HL-60/S4 treated with retinoic acid at 250 ng/mL for 4 days and 3 days (cell line): ENCODE measurements around the gene FOXN1.

Source experiments
- in situ Hi-C: fragments of 300-500 bp; cut with MboI; formaldehyde crosslinking; loops from 2 replicates; pipeline ENCODE4 v1.7.0; 2022; ENCODE audit warnings: low sequenced_read_pairs

Gene FOXN1

DNA sequence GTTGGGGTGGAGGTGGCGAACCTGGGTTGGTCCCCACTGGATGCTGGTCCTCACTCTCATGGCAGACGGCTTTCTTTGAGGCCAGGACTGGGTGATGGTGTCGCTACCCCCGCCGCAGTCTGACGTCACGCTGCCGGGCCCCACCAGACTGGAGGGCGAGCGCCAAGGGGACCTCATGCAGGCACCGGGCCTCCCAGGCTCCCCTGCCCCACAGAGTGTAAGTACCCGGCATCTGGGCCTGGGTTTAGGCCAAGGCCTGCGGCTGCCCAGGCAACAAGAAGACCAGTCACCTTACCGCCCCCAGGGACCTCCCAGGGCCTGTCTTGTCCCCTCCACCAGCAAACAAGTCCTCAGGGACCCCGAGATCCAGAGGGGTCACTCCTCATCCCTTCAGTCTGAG lies 17.7 kb downstream of the FOXN1 start:
- in situ Hi-C loops, result no loop called here

DNA sequence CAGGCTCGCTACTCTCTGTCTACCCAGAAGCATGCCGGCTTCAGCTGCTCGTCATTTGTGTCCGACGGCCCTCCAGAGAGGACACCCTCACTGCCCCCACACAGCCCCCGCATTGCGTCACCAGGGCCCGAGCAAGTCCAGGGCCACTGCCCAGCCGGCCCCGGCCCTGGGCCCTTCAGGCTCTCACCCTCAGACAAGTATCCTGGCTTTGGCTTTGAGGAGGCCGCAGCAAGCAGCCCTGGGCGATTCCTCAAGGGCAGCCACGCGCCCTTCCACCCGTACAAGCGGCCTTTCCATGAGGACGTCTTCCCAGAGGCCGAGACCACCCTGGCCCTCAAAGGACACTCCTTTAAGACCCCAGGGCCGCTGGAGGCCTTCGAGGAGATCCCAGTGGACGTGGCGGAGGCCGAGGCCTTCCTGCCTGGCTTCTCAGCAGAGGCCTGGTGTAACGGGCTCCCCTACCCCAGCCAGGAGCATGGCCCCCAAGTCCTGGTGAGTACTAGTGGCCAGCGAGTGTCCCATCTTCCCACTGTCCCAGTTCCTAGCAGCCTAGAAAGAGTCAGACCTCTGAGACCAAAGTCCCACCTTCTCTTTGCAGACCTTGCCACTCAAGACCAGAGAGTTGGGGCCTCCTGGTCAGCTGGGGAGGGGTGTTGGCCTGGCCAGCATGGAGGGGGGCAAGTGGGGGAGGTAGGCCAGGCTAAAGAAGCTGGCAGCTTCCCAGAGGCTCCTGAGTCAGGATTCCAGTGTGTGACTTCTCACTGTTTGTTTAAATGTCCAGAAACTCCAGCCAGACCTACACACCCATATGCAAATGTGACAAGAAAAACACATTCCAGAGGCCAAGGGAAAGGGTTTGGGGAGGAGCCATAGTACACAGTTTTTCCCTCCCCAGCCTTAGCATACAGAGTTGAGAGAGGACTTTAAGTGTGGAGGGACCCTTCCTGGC lies 18.6 kb downstream of the FOXN1 start:
- in situ Hi-C loops, result no loop called here

DNA sequence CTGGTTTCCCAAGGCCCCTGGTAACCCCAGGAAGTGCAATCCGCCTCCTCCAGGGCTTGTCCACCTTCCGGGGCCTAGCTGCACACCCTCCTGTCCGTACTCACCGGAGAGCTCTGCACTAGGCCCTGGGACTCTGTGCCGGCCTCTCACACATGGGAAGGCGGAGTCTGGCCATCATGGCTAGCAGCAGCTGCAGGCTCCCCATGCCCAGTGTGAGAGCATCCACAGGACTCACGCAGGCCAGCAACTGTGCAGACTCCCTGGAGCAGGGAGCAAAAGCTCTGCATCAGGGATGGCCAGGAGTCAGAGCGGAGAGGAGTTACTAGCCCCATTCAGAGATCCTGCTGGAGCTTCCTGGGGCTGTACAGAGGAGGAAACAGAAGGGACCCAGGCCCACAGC lies 20.2 kb downstream of the FOXN1 start:
- in situ Hi-C loops, result no loop called here

DNA sequence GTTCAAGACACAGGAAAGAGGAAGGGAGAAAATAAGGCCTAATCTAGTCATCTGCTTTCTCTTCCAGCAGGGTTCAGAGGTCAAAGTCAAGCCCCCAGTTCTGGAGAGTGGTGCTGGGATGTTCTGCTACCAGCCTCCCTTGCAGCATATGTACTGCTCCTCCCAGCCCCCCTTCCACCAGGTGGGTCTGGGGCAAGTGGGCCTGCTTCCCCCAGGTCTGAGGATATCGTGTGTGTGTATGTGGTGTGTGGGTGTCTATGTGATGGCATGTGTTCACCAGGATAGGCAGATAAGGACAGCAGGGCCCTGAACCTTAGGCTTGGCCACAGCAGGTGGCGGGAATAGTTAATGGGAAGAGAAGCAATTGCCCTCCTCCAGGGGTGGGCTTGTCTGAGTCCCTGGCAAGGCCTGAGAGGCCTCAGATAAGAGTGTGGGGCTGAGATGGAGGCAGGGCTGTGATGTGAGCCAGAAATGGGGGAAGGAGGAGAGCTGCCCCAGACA lies 21.1 kb downstream of the FOXN1 start:
- in situ Hi-C loops, result no loop called here

DNA sequence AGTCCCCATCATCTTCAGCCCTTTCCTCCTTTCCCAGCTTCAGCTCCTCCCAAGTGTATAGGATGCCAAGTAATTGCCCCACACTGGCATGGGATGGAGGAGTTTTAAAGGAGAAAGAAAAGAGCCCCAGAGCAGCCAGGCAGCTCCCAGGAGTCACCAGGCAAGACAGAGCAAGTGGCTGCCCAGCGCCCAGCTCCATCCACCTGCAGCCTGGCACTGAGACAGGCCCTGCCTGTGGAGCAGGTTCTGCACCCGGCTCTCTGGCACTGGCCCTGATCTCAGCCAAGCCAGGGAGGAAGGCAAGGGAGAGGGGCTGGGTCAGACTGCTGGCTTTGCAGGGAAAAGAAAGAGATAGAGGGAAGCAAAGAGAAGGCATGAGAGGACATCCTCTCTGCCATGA lies 21.7 kb downstream of the FOXN1 start:
- in situ Hi-C loops, result no loop called here

DNA sequence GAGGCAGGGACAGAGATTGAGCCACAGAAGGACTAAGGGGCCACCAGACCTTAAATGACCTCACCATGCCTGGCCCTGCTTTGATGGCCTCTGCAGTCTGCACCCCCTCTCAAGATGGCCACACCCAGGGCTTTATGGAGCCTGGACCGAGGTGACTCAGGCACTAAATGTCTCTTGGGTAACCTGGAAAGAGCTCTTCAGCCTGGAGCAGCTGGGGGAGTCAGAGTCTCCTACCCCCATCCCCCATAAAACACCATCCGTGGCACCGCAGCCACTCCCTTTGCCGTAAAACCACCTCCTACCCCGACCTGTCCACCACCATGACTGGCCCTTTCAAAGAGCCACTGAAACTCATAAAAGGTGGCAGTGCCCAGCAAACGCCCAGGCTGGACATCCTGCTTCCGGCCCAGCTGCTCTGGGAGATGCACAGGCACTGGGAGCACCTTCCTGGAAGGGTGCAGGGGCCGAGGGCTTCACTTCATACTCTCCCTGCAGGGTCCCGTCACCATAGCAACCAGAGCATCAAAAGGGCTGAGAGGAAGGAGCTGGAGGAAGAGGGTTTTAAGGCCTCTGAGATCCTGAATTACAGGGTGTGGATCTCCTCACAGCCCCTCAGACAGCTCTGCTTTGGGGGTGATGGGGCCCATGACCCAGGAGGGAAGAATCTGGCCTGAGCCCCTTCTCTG lies 22.3 kb downstream of the FOXN1 start:
- in situ Hi-C loops, result no loop called here

DNA sequence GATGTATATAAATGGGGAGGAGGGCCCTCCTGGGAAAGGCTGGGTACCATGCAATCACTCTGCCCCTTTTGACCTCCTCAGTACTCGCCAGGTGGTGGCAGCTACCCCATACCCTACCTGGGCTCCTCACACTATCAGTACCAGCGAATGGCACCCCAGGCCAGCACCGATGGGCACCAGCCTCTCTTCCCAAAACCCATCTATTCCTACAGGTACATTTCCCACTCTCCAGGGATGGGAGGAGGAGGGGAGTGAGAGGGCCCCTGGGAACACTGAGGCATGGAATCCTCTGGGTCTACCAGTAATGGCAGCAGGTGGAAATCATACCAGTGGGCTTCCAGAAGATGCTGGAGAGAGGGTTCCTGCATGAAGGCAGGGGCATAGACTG lies 22.9 kb downstream of the FOXN1 start:
- in situ Hi-C loops, result no loop called here

DNA sequence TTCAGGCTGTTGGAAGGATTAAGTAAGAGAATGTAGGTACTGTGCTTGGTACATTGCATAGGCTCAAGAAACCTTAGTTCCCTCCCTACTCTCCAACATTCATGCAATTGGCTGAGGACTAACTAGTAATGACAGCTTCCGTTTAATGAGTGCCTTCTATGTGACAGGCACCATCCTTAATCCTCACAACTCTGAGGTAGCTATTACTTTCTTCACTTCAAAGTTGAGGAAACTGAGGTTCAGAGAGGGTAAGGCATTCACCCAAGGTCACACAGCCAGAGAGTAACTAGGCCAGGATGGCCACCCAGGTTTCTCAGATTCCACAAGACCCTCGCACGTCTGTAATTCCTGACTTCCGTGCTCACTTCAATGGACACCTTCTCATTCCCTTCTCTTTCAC lies 24.1 kb downstream of the FOXN1 start:
- in situ Hi-C loops, result loop anchor here (10.0 kb wide), 1 partner anchor 45 kb away; no protein-coding TSS in a partner anchor

DNA sequence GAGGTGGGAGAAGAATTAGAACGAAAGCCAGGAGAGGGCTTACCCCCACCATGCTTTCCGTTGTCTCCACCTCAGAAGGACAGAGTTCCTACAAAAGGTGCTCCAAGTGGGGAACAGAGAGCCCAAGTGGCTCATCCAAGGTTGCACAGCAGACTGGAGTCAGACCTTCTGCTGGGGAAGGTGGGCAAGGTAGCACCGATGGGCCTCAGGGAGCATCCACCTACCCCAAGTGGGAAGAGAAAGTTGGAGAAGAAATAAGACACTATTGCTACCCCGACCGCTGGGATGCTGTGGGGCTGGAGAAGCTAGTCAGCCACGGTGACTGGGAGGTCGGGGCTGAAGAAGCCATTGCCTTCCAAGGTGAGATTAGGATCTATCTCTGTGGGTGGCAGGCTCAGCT lies 24.8 kb downstream of the FOXN1 start:
- in situ Hi-C loops, result loop anchor here (10.0 kb wide), 1 partner anchor 46 kb away; no protein-coding TSS in a partner anchor

DNA sequence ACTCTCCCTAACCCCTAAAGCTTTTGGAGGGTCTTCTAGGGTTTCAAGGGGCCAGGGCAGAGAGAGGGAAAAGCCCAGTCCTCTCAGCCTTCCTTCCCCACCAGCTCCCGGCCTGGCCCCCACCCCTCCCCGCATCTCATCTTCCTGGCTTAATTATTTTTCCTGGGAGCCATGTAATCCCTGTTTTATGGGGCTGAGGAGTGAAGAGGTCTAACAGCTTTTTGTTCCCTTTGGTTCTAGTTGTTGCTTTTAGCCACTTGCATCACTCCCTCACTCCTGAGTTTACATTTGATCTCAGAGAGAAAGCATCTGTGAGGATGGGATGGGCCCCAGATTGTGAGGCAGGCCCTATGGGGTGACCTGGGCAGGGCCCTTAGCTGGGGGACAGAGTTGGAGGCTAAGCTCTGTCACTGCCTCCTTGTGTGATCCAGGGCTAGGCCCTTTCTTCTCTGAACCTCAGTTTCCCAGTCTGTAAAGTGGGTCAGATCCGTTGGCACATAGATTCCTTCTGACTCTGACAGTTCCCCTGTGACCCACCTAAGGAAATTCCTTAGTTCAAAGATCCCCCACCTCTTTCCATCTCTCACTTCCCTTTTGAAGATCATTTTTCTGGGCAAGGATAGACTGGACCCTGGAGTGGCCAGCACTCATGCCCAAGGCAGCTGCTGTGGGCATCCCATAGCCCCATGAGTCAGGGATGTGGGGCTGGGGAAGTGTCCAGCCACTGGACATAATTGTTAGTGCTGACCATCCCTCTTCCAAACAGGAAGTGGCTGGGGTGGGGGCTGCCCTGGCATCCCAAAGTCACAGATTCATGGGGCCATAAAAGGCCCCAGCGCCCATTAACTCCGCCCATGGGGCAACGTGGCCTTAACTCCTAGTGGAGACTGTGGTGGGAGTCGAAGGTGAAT lies 26.2 kb downstream of the FOXN1 start:
- in situ Hi-C loops, result loop anchor here (10.0 kb wide), 1 partner anchor 48 kb away; no protein-coding TSS in a partner anchor

DNA sequence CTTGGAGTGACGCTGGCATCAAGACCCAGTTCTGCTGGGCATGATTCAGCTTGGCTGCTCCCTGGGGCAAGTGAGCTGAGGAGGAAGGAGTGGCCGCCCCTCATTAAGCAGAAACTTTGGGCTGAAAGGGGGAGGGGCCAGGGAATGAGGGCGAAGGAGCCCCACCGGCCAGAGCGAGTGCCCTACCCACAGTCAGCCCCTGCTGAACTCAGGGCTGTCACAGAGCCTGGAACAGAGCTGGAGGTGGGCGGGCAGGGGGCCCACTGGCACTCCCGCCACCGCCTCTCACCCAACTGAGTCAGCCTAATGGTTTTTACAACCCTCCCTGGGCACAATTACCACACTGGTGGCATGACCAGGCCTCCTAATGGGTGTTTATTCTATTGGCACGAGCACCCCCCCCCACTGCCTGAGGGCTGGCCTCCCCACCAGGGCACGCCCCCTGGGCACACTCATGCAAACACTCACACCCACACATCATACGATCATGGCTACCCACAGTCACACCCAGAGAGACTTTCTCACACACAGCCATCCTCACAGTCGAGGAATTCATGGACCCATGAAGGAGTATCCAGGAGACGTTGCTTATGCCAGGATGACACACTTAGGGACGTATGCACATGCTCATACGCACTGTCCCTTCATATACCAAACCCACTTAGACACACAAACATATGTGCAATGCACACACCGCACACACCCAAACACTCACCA lies 27.1 kb downstream of the FOXN1 start:
- in situ Hi-C loops, result loop anchor here (10.0 kb wide), 1 partner anchor 48 kb away; no protein-coding TSS in a partner anchor

DNA sequence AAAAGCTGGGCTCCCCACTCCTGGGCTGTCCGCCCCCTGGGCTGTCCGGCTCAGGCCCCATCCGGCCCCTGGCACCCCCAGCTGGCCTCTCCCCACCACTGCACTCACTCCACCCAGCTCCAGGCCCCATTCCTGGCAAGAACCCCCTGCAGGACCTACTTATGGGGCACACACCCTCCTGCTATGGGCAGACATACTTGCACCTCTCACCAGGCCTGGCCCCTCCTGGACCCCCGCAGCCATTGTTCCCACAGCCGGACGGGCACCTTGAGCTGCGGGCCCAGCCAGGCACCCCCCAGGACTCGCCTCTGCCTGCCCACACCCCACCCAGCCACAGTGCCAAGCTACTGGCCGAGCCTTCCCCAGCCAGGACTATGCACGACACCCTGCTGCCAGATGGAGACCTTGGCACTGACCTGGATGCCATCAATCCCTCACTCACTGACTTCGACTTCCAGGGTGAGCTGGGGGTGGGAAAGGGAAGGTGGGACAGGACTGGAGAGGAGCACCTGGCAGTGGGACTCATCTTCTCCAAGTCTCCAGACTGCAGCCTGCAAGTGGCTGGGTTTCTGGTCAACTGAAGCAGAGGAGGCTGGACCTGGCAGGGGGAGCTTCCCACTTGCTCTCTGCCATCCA lies 28.7 kb downstream of the FOXN1 start:
- in situ Hi-C loops, result loop anchor here (10.0 kb wide), 1 partner anchor 50 kb away; no protein-coding TSS in a partner anchor

DNA sequence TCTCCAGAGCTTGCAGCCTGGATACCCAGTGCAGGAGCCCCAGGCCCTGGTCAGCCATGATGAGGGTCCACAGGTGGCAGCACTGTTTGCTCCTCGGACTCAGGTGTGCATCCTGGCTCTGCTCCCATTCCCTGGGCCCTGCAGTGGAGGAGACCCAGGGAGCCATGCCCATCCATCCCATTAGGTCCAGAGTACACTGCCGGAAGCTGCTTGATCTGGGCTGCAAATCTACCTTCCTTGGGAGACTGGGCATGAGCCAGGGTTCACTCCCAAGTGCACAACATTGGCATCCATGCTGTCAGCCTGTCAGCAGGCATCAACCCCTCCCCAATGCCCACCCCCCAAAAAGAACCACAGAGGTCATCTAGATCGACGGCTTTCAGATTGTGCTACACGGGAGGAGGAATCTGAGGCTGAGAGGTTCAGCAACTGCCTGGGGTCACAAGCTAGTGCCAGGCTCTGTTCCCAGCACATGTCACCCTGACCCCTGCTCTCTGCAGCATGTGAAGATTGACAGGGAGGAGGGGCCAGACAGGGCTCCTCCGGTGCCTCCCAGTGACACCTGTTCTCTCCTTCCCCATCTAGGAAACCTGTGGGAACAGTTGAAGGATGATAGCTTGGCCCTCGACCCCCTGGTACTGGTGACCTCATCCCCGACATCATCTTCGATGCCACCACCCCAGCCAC lies 30.5 kb downstream of the FOXN1 start:
- in situ Hi-C loops, result loop anchor here (10.0 kb wide), 1 partner anchor 52 kb away; no protein-coding TSS in a partner anchor

DNA sequence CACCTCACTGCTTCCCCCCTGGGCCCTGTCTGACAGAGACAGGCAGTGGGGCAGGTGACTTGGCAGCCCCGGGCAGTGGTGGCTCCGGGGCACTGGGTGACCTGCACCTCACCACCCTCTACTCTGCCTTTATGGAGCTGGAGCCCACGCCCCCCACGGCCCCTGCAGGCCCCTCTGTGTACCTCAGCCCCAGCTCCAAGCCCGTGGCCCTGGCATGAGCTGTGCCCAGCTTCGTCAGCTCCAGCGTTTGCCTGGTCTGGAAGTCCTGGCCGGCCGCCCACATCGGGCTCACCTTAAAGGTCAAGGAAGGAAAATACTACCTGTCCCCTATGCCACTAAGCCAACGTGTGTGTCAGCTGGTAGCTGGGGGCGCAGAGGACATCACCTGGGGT lies 31.1 kb downstream of the FOXN1 start:
- in situ Hi-C loops, result loop anchor here (10.0 kb wide), 1 partner anchor 52 kb away; no protein-coding TSS in a partner anchor

DNA sequence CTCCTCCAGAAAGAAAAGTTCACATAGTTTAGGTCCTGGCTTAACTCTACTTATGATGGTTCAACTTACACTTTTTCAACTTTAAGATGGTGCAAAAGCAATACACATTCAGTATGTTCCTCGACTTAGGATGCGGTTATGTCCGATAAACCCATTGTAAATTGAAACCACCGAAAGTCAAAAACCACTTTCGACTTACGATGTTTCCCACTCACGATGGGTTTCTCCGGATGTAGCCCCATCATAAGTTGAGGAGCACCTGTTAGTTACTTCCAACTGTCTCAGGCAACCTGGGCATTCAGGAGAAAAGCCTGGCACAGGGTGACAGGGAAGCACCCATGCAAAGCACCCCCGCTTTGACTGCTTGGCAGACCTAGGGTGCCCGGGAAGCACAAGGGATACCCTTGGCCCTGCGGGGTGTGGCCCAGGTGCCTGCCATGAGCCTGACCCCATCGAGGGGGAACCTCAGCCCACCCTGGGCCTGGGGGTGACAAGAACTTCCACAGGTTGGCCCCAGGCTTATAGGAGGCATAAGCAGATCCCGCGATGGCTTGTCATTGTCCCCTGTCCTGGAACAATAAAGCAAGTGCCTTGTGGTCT lies 32.2 kb downstream of the FOXN1 start:
- in situ Hi-C loops, result loop anchor here (10.0 kb wide), 1 partner anchor 54 kb away; no protein-coding TSS in a partner anchor

DNA sequence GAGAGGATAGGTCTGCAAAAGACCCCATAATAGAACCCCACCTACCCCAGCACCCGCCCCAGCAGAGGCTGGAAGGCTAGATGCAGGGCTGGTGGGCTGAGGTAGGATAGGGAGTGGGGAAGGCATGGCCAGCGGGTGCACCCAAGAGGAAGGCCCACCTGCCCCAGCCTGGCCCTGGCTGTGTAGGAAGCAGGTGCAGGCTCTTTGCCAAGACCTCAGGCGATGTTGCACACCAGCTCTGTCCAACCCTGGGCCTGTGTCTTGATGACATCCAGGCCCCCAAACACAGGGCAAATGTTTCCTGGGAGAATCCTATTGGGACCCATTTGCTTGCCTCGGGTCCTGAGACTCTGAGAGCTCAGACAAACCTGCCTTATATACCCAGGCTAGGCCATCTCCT lies 34.1 kb downstream of the FOXN1 start:
- in situ Hi-C loops, result no loop called here

DNA sequence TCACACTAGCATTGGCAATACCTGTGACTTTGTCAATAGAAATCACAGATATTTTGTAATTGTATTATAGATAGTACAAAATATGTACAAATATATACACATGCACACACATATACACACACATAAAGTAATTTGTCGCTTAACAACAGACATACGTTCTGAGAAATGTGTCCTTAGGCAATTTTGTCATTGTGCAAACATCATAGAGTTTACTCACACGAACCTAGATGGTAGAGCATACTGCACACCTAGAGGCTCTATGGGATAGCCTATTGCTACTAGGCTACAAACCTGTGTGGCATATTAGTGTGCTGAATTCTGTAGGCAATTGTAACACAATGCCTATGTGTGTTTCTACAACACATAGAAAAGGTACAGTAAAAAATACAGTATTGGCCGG lies 35.3 kb downstream of the FOXN1 start:
- in situ Hi-C loops, result no loop called here

DNA sequence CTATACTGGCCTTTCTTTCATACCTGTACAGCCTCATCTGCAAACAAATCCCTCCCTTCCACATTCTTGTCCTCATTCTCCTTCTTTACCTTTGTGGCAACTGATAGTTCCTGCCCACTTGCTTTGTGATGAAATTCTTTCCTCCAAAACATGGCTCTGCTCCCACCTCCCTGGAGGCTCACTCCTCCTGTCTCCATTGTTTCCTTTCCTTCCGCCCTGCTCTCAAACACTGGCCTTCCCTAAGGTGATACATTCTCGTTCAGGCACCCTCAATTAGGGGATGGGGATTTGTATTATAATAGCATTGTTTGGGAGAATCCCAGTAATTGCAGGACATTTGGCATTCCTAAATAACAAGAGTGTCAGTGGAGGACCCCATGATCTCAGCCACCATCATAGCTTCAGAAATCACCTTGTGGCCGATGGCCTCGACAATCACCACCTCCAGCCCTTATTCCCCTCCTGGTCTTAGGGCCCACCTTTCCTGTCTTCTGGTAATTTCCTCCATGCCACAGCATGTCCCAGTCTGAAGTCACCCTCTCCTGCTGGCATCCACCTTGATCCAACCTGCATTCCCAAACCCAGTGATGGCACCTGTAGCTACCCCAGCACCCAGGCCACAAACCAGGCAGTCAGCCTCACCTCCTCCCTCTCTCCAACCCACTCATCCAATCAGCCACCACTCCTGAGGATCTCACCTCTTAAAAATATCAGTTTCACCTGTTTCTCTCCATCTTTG lies 38.4 kb downstream of the FOXN1 start:
- in situ Hi-C loops, result no loop called here
